ENCODE results near the gene UBE2F.
A peak's percentile ranks its signal among the peaks of the same experiment; 100 is the strongest.
"Not testable (repeated sequence)": the region's sequence is repeated elsewhere in the genome, so short reads cannot be mapped to it uniquely, and the experiment has no call there.

Gene UBE2F

GRCh38 chr2:238019962-238020361, 53.1 kb downstream of the UBE2F start:
- no peak for DNase-seq (ENCODE audit: low read depth in 2 of 2)

DNA sequence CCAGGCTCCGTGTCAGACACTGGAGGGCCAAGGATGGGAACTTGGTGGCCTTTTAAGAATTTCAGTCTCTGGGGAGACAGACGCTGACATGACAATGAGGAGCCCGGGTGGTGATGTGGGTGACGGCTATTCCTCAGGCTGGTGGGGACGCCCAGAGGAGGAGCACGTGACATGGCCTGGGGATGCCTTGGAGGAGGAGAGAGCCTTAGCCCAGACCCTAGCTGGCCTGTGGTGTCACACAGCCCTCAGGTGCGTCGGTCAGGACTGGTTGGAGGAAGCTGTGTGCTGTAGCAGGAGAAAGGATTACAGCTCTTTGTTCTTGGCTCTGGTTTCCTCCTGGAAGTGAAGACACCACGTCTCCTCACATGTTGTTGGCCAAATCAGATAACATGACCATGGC, 54.0 kb downstream of the UBE2F start:
- no peak for DNase-seq (ENCODE audit: low read depth in 2 of 2)

GRCh38 chr2:238021327-238021726, 54.5 kb downstream of the UBE2F start:
- no peak for DNase-seq (ENCODE audit: low read depth in 2 of 2)

DNA sequence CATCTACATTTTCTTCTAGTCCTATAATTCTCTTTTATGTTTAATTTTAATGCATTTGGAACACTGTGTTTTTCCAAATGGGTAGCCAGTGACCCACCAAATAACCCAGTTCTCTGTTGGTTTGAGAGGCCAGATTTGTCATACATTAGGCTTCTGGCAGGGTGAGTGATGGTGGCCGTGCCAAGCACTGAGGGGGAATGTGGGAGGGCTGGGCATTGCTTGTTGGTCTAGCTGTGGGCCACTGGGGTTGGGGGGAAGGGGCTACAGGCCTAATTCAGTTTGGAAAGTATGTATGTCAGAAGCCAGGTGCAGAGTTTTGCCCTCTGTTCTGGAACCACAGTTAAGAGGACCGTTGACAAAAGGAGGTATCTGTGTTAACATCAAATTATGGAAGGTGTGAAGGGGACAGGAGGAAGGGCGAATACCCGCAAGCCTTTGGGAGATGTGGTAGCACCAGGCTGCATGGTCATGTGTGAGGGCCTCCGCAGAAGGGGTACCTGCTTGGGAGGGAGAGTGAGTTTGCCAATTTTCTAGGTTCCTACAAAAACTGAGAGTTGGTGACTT, 55.9 kb downstream of the UBE2F start:
- no peak for DNase-seq (ENCODE audit: low read depth in 2 of 2)

DNA sequence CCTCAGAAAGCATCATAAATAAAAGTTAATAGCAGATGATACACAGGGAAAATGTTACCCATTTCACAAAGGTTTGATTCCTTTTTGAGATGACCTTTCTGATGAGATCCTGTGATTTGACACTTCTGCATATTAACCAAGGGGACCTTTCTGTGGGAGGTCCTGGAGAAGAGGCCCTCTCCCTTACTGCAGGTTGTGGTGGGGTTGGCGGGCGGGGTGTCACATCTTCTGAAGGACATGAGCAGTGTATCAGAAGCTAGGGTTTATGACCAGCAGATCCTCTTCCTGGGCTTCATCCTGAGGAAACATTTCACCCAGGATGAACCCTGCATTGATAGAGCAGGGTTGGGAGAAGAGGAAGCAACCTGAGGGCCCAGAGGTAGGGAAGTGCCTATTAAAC, 56.8 kb downstream of the UBE2F start:
- peak in 1 of 2 donors; percentile 10 for DNase-seq (ENCODE audit: low read depth in 2 of 2)

DNA sequence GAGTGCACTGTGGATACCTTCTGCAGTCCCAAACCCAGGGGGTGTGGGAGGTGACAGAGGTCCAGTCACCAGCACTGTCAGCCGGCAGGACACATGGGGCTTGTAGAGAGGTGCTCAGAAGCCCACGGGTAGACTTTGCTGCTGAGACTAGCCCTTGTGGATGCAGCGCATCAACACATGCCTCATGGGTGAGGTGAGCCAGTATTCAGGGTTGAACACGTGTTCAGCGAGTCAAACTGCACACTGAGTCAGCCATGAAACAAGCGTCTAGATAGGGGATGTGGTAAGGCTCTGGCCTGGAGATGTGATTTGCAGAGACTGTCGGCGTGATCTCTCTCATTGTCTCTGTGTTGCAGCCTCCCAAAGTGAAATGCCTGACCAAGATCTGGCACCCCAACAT, 58.2 kb downstream of the UBE2F start:
- DNase-seq (ENCODE audit: low read depth in 2 of 2) = peak; percentile 17 to 19

- DNase-seq (ENCODE audit: low read depth in 2 of 2) = no peak
Observed at GRCh38 chr2:238025741-238026360, 59.0 kb downstream of the UBE2F start.

DNA sequence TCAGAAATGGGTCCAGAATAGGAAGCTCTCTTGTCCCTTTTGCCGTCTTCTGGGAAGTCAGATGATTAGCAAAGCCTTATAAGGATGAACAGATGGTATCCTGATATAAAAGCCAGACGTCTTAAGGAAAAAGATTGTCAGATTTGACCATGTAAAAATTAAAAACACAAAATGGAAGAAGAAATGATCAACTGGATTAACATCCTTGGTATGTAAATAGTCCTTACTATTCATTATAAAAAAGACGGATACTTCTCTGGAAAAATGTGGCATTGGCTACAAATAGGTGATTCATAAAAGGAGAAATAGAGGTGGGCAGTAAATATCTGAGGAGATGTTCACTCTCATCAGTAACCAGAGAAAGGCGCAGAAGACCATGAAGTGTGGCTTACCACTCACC, 60.2 kb downstream of the UBE2F start:
- DNase-seq (ENCODE audit: low read depth in 2 of 2) = no peak

DNA sequence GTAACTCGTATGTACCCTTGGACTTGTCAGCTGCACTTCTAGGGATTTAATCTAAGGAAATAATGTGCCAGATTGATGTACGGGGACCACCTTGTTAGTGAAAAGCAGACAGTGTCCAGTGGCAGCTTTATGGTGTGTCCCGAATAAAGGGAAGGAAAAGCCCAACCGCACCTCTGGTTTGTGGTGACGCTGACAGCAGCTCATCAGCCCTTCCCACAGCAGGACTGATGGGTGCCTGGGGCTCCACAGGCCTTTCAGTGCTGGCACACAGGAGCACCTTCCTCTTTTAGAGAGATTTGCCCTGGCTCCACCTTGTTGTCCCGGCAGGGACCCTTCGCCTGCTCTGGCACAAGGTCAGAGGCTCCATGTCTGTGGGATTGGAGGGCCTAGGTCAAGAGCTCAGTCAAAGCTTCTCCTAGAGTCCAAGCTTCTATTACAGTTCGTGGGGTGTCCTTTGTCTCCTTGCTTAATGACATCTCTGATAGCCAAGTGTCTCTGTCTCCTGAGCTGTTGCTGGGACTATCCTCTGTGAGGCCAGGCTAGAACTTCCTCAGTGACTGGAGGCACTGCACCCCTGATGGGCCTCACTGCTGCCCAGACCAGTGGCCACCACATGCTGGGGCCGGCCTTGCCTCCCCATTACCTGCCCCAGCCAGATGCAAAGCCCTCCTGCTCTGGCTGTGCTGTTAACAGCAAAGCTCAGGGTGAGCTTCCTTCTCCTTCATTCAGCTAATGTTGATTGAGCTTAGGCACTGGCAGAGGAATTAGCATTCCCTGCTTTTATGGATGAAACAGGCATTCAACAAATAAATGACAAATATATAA, 61.0 kb downstream of the UBE2F start:
- no peak for DNase-seq (ENCODE audit: low read depth in 2 of 2)

DNA sequence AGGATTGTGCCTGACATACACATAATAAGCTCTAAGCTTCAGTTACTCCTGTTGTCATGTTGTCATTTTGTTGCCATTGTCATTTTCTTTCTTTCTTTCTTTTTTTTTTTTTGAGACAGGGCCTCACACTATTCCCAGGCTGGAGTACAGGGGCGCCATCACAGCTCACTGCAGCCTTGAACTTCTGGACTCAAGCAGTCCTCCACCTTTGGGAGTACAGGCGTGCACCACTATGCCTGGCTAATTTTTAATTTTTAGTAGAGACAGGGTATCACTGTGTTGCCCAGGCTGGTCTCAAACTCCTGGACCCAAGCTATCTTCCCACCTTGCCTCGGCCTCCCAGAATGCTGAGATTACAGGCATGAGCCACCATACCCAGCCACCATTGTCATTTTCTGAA, 63.0 kb downstream of the UBE2F start:
- no peak for DNase-seq (ENCODE audit: low read depth in 2 of 2)

DNA sequence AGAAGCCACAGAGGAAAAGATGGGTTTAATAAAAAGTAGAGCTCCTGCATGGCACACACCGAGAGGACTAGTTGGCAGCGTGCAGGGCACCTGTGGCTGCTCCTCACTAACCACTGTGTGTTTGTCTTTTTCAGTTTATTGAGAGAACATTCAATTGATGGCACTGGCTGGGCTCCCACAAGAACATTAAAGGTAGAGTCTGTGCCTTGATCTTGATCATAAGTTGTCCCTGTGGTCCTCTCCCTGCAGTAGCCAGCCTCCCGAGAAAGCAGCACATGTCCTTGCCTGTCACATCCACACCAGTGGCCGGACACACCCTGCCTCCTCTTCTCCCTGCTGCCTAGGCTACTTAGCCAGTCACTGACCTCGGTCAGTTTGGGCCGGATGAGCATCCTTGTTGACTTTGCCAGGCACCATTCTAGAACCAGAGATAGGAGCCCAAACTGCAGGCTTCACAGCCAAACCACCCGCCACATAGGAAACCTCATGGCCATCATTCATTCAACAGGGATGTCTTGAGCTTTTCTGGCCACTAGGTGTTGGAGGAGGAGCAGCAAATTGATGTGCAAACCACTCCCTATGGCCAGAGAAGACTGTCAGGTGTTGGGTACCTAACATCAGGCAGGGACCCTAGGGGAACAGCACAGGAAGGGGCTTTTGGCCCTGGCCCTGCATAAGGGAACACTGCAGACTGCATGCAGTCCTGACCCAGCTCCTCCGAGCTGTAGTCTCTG, 63.8 kb downstream of the UBE2F start:
- no peak for DNase-seq (ENCODE audit: low read depth in 2 of 2)

DNA sequence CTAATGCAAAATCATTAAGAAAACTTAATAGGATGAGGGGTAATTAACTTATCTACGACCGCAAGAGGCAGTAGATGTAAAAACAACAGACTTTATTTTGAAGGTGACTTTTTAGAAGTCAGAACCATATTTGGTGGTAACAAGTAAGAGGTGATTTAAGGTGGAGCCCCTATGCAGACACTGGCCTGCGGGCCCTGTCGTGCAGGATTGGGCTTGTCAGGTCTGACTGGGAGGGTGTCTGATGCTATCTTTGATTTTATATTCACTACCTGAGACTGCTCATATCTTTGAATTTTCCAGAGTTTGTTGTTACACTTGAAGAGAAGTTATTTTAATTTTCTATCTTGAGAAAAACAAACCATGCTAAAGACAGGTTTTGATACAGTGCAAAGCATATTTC, 64.9 kb downstream of the UBE2F start:
- DNase-seq (ENCODE audit: low read depth in 2 of 2) = no peak

DNA sequence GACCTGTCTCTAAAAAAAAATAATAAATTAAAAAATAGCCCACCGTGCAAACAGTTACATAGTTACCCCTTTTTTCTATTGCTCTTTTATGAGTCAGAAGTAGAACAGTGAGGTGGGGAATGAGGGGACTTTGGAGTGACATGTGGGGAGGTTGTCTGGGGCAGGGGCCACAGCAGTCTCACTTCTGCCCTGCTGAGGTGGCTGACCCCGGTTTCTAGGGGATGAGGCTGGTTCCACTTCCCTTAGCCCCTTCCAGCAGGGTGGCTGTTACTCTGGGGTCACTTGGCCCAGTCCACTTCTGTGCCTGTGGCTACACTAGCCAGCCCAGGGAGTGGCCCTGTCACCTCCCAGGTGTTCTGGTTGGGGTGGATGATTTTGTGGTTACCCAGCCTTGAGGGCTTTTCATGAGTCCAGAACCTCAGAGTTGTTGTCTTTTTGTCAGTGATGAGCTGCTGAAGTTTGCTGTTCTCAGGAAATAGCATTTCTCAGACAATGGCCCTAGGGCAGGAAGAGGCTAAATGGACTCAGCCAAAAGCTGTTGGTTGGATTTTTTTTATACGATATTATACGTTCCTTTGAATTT, 66.0 kb downstream of the UBE2F start:
- no peak for DNase-seq (ENCODE audit: low read depth in 2 of 2)

DNA sequence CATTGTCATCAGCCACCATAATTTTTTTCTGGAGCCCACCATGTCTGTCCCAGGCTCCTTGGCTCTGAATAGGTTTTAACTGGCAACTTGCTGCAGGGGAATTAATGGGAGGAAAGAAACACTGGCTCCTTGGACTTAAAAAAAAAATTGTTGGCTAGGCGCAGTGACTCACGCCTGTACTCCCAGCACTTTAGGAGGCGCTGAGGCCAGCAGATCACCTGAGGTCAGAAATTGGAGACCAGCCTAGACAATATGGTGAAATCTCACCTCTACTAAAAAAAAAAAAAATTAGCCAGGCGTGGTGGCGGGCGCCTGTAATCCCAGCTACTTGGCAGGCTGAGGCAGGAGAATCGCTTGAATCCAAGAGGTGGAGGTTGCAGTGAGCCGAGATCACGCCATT, 67.2 kb downstream of the UBE2F start:
- DNase-seq (ENCODE audit: low read depth in 2 of 2) = not testable (repeated sequence)

GRCh38 chr2:238038203-238038602, 71.4 kb downstream of the UBE2F start:
- no peak for DNase-seq (ENCODE audit: low read depth in 2 of 2)

DNA sequence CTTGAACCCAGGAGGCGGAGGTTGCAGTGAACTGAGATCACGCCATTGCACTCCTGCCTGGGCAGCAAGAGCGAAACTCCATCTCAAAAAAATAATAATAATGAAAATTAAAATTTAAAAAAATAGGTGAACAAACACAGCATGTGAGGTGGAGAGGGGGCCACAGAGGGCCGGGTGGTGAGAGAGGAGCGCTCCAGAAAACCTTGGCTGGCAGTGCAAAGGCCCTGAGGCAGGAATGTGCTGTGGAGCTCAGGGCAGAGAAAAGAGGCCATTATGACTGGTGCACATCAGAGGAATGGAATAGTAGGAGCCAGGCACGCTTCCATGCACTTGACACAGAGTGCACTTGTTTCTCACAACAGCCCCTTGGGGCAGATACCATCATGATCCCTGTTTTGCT, 72.3 kb downstream of the UBE2F start:
- DNase-seq (ENCODE audit: low read depth in 2 of 2) = no peak

DNA sequence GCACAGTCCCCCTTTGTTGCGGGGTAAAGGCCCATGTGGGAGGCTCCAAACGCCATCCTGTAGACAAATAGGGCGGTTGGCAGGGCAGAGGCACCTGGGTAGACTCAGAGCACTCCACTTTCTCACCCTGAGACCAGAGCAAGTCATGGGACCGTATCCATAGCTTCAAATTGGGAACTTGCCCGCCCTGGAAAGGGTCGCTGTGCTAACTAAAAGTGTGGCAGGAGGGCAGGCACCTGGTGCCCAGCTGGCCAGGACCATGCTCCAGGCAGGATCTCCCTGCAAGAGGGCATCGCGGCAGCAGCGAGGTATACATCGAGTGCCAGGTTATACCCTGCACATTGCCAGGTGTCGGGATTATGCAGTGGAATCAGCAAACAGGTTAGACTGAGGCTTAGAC, 73.2 kb downstream of the UBE2F start:
- DNase-seq (ENCODE audit: low read depth in 2 of 2) = no peak

- no peak for DNase-seq (ENCODE audit: low read depth in 2 of 2)
Observed at GRCh38 chr2:238040918-238041317, 74.1 kb downstream of the UBE2F start.

- no peak for DNase-seq (ENCODE audit: low read depth in 2 of 2)
Observed at GRCh38 chr2:238042090-238042489, 75.3 kb downstream of the UBE2F start.

- DNase-seq (ENCODE audit: low read depth in 2 of 2) = no peak
Observed at GRCh38 chr2:238042849-238043584, 76.2 kb downstream of the UBE2F start.

- no peak for DNase-seq (ENCODE audit: low read depth in 2 of 2)
Observed at GRCh38 chr2:238043851-238044250, 77.0 kb downstream of the UBE2F start.

All from stimulated activated CD8-positive, alpha-beta memory T cell treated with anti-CD3 and anti-CD28 coated beads, Interleukin-2, amount 100 ng/mL, for 48 hours (primary cell).